ENCODE data around the gene PPP3R1. TPM values are rescaled to one million over a fixed set of nuclear protein-coding genes. Genes with fewer than 3 reads are reported as not detected.

Gene PPP3R1
- polyA plus RNA-seq, 1 donor (not counting 4 experiments of a cell fraction or from before 2014, with no cell fraction given), result 21.6 TPM

DNA sequence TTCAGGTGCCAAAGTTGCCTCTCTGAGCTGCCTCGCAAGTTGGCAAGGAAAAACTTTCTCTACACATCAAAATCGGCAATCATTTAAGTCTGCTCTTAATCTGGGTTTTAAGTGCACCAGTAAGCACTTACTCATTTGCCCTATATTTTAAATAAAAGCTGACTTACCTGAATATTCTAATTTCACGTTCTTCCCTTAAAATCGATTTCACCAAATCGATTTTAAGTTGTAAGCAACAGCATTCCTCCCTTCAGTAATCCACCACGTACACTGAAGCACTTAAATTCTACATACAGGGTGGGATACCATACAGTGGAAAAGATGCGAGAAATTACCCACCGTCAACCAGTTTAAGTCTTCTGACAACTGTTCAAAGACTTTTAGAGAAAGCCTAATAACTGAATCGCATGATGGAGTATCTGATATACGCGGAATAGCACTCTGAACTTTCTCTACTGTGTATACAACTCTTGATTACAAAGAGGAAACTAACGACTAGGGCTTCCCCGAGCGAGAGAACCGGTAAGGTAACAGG lies 1.6 kb downstream of the PPP3R1 start:
- Histone ChIP-seq H3K27me3 (ENCODE audit: control insufficient read depth, extremely low read depth, insufficient read depth, low read length) (no peaks in the 10 kb centered on the region), H3K9me1 (ENCODE audit: control insufficient read depth, extremely low read depth, insufficient read depth, low read length) (peaks cover 2% of the 10 kb centered on the region), H3K9me3 (ENCODE audit: control insufficient read depth, low read depth, low read length) (no peaks in the 10 kb centered on the region), H2AFZ (ENCODE audit: control insufficient read depth, low read length) (no peak overlapping the region), H3K4me3 (ENCODE audit: control insufficient read depth in 2 of 3, extremely low read depth in 1 of 3, insufficient read depth in 2 of 3, low read depth in 1 of 3, low read length in 3 of 3) (peak overlapping the region; percentile 62 to 97 (median 73)), H3K9ac (ENCODE audit: control insufficient read depth, extremely low read depth, insufficient read depth, low read length) (peak overlapping the region; percentile 86), H3K4me2 (ENCODE audit: control insufficient read depth, extremely low read depth, insufficient read depth, low read depth, low read length) (peak overlapping the region; percentile 100), H3K79me2 (ENCODE audit: control insufficient read depth, insufficient read depth, low read length) (peaks cover 66% of the 10 kb centered on the region), H3K27ac (ENCODE audit: control insufficient read depth, insufficient read depth, low read length) (peak overlapping the region; percentile 86), H4K20me1 (ENCODE audit: control insufficient read depth, extremely low read depth, insufficient read depth, low read length) (peaks cover 27% of the 10 kb centered on the region), H3K36me3 (ENCODE audit: control insufficient read depth in 2 of 2, extremely low read depth in 1 of 2, insufficient read depth in 2 of 2, low read length in 2 of 2) (peaks cover 0 to 5% of the 10 kb centered on the region in 2 experiments), H3K4me1 (ENCODE audit: control insufficient read depth, extremely low read depth, insufficient read depth, low read length) (peaks cover 25% of the 10 kb centered on the region)
- FAIRE-seq (peak; percentile 59), DNase-seq (ENCODE audit: low read depth, low spot score) (no peak)
- TF ChIP-seq, protein P1, sequence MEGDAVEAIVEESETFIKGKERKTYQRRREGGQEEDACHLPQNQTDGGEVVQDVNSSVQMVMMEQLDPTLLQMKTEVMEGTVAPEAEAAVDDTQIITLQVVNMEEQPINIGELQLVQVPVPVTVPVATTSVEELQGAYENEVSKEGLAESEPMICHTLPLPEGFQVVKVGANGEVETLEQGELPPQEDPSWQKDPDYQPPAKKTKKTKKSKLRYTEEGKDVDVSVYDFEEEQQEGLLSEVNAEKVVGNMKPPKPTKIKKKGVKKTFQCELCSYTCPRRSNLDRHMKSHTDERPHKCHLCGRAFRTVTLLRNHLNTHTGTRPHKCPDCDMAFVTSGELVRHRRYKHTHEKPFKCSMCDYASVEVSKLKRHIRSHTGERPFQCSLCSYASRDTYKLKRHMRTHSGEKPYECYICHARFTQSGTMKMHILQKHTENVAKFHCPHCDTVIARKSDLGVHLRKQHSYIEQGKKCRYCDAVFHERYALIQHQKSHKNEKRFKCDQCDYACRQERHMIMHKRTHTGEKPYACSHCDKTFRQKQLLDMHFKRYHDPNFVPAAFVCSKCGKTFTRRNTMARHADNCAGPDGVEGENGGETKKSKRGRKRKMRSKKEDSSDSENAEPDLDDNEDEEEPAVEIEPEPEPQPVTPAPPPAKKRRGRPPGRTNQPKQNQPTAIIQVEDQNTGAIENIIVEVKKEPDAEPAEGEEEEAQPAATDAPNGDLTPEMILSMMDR (optimal IDR thresholded peaks at IDR 0.05 in 1 of 3, IDR thresholded peaks at IDR 0.05 in 1 of 3, conservative IDR thresholded peaks at IDR 0.05 in 1 of 3; ENCODE audit: extremely low read depth in 1 of 3, insufficient read depth in 2 of 3, low read length in 3 of 3), result no peak
- no peak for TF ChIP-seq EZH2 (IDR thresholded peaks at IDR 0.05; ENCODE audit: low read length)
- dilution Hi-C loops (cut with MboI; ENCODE audit: extremely low pct_ligation_motif_present, low sequenced_read_pairs), result no loop called here

DNA sequence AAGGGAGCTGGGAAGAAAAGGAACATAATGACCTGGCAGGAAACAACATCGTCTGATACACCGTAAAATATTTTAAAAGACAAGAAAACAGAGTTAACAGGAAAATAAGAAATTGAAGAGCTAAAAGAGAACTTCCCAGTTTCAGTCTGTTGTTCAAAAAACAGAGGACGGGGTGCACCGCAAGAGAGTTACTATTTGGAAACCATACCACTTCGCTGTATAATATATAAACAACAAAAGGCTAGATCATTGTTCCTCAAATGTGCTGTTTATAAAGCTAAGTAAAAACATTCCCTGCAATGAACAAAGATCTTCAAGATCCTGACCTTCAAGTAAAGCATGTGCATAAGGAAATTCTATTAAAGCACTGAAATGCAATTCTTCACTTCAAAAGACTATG lies 2.1 kb downstream of the PPP3R1 start:
- Histone ChIP-seq H4K20me1 (ENCODE audit: control insufficient read depth, extremely low read depth, insufficient read depth, low read length) (peaks cover 28% of the 10 kb centered on the region), H3K9ac (ENCODE audit: control insufficient read depth, extremely low read depth, insufficient read depth, low read length) (peak overlapping the region; percentile 86), H3K27me3 (ENCODE audit: control insufficient read depth, extremely low read depth, insufficient read depth, low read length) (no peaks in the 10 kb centered on the region), H3K27ac (ENCODE audit: control insufficient read depth, insufficient read depth, low read length) (peak overlapping the region; percentile 86), H3K4me2 (ENCODE audit: control insufficient read depth, extremely low read depth, insufficient read depth, low read depth, low read length) (peak overlapping the region; percentile 100), H3K36me3 (ENCODE audit: control insufficient read depth in 2 of 2, extremely low read depth in 1 of 2, insufficient read depth in 2 of 2, low read length in 2 of 2) (peaks cover 0 to 5% of the 10 kb centered on the region in 2 experiments), H3K9me3 (ENCODE audit: control insufficient read depth, low read depth, low read length) (no peaks in the 10 kb centered on the region), H2AFZ (ENCODE audit: control insufficient read depth, low read length) (no peak overlapping the region), H3K79me2 (ENCODE audit: control insufficient read depth, insufficient read depth, low read length) (peaks cover 71% of the 10 kb centered on the region), H3K9me1 (ENCODE audit: control insufficient read depth, extremely low read depth, insufficient read depth, low read length) (peaks cover 2% of the 10 kb centered on the region), H3K4me3 (ENCODE audit: control insufficient read depth in 2 of 3, extremely low read depth in 1 of 3, insufficient read depth in 2 of 3, low read depth in 1 of 3, low read length in 3 of 3) (peak overlapping the region; percentile 62 to 97 (median 73)), H3K4me1 (ENCODE audit: control insufficient read depth, extremely low read depth, insufficient read depth, low read length) (peaks cover 25% of the 10 kb centered on the region)
- dilution Hi-C loops (cut with MboI; ENCODE audit: extremely low pct_ligation_motif_present, low sequenced_read_pairs), result no loop called here
- TF ChIP-seq, protein P1 (optimal IDR thresholded peaks at IDR 0.05 in 1 of 3, IDR thresholded peaks at IDR 0.05 in 1 of 3, conservative IDR thresholded peaks at IDR 0.05 in 1 of 3; ENCODE audit: extremely low read depth in 1 of 3, insufficient read depth in 2 of 3, low read length in 3 of 3), result no peak
- no peak for TF ChIP-seq EZH2 (IDR thresholded peaks at IDR 0.05; ENCODE audit: low read length)
- DNase-seq (ENCODE audit: low read depth, low spot score) (no peak), FAIRE-seq (no peak)

Data from keratinocyte (primary cell).